Dermis microvascular lymphatic vessel endothelial cell (primary cell): ENCODE measurements around the gene GTF2H4. TPM values are rescaled to one million over a fixed set of nuclear protein-coding genes. Genes with fewer than 3 reads are reported as not detected.
A peak's percentile ranks its signal among the peaks of the same experiment; 100 is the strongest.

ENCODE experiments used
- DNase-seq, 2 donors: peaks; one replicate each; pipeline versions ENCODE4 v3.0.0 to v3.0.0-alpha.2; 2010; ENCODE audit warnings: low read depth in 2 of 2
- total RNA-seq: library from RNA; depleted of rRNA; stranded (reverse); fragments of >200 nt; gene quantifications from 2 replicates; pipeline ENCODE4 v1.2.1, GENCODE V29; 2014

GTF2H4 gene
- total RNA-seq, 1 donor from 2014 or later = 10.4 TPM

GRCh38 chr6:30954631-30955366 is 46.8 kb downstream of the GTF2H4 start:
- no peak for DNase-seq

- DNase-seq = peak in 1 of 2 donors; percentile 11
Measured at GRCh38 chr6:30955367-30956042, 47.5 kb downstream of the GTF2H4 start.

- no peak for DNase-seq
Measured at GRCh38 chr6:30957716-30958115, 49.7 kb downstream of the GTF2H4 start.

GRCh38 chr6:30960907-30961673 is 53.1 kb downstream of the GTF2H4 start:
- DNase-seq = no peak

GRCh38 chr6:30962716-30963115 is 54.7 kb downstream of the GTF2H4 start:
- DNase-seq = no peak

- DNase-seq = no peak
Measured at GRCh38 chr6:30963641-30964040, 55.6 kb downstream of the GTF2H4 start.

Other genes starting within 250 kb of the GTF2H4 start
- gene DHX16, start 235.2 kb upstream of the GTF2H4 start, total RNA-seq = 30.3 and 36.9 TPM in 2 replicates
- gene PPP1R18, start 221.6 kb upstream of the GTF2H4 start, total RNA-seq = 25.2 and 37.4 TPM in 2 replicates
- gene NRM, start 217.2 kb upstream of the GTF2H4 start, total RNA-seq = 1.8 and 2.1 TPM in 2 replicates
- 4.9 and 5.7 TPM in 2 replicates for gene MDC1, start 190.9 kb upstream of the GTF2H4 start, total RNA-seq
- gene TUBB, start 187.9 kb upstream of the GTF2H4 start, total RNA-seq = 397 and 399 TPM in 2 replicates
- gene FLOT1, start 165.5 kb upstream of the GTF2H4 start, total RNA-seq = 52.5 and 55.2 TPM in 2 replicates
- 46.3 and 86.1 TPM in 2 replicates for gene IER3, start 163.7 kb upstream of the GTF2H4 start, total RNA-seq
- 4.0 and 10.1 TPM in 2 replicates for gene DDR1, start 23.7 kb upstream of the GTF2H4 start, total RNA-seq
- gene VARS2, start 6.0 kb downstream of the GTF2H4 start, total RNA-seq = 11.1 and 16.6 TPM in 2 replicates
- not detected in 2 replicates for gene SFTA2, start 24.0 kb downstream of the GTF2H4 start, total RNA-seq
- gene MUCL3, start 32.8 kb downstream of the GTF2H4 start, total RNA-seq = not detected in 2 replicates
- gene MUC21, start 75.5 kb downstream of the GTF2H4 start, total RNA-seq = not detected in 2 replicates
- gene MUC22, start 102.3 kb downstream of the GTF2H4 start, total RNA-seq = not detected in 2 replicates
- gene C6orf15, start 204.4 kb downstream of the GTF2H4 start, total RNA-seq = not detected in 2 replicates
- 3.7 and 3.8 TPM in 2 replicates for gene PSORS1C1, start 206.6 kb downstream of the GTF2H4 start, total RNA-seq
- under 0.01 TPM in 1 of 2 replicates, not detected in the other for gene CDSN, start 212.2 kb downstream of the GTF2H4 start, total RNA-seq
- gene PSORS1C2, start 230.9 kb downstream of the GTF2H4 start, total RNA-seq = not detected in 2 replicates
- 11.1 and 11.8 TPM in 2 replicates for gene CCHCR1, start 249.6 kb downstream of the GTF2H4 start, total RNA-seq